Activated CD4-positive, alpha-beta T cell treated with anti-CD3 and anti-CD28 coated beads, Interleukin-10, Interleukin-2, amounts not matched to agents 100 ng/mL and 50 ng/mL, durations not matched to agents 16 hours and 8 hours (primary cell): ENCODE data around the gene CCNH.

Experiments used
- DNase-seq: peaks from one replicate; pipeline ENCODE4 v3.0.0-alpha.2; 2020

Gene CCNH

GRCh38 chr5:87359106-87359505 is 53.6 kb downstream of the CCNH start:
- DNase-seq, result no peak

- DNase-seq, result peak; percentile 17
These were observed 58.2 kb downstream of the CCNH start for GRCh38 chr5:87354496-87354895.

GRCh38 chr5:87347841-87348240 is 64.9 kb downstream of the CCNH start:
- DNase-seq, result no peak

- DNase-seq, result no peak
These were observed 65.5 kb downstream of the CCNH start for GRCh38 chr5:87347272-87347671.
